ENCODE measurements around the gene TMEM239.
"Not testable (repeated sequence)": the region's sequence is repeated elsewhere in the genome, so short reads cannot be mapped to it uniquely, and the experiment has no call there.

The TMEM239 gene

GRCh38 chr20:2816030-2816582 is at the start of gene TMEM239:
Gene TMEM239, plus strand, starts transcription at chr20:2816364. Its CDS starts 191 bp downstream, at chr20:2816555.
- no peak for DNase-seq (ENCODE audit: low spot score)

GRCh38 chr20:2767768-2768631 is 48.2 kb upstream of the TMEM239 start:
- DNase-seq (ENCODE audit: low spot score), result no peak

GRCh38 chr20:2768632-2769015 is 47.5 kb upstream of the TMEM239 start:
- DNase-seq (ENCODE audit: low spot score), result no peak

- not testable (repeated sequence) for DNase-seq (ENCODE audit: low spot score)
These were observed 46.1 kb upstream of the TMEM239 start for GRCh38 chr20:2770091-2770490.

- no peak for DNase-seq (ENCODE audit: low spot score)
These were observed 44.5 kb upstream of the TMEM239 start for GRCh38 chr20:2771631-2772080.

GRCh38 chr20:2773812-2774211 is 42.4 kb upstream of the TMEM239 start:
- DNase-seq (ENCODE audit: low spot score), result no peak

GRCh38 chr20:2775139-2775538 is 41.0 kb upstream of the TMEM239 start:
- DNase-seq (ENCODE audit: low spot score), result no peak

GRCh38 chr20:2778602-2779321 is 37.4 kb upstream of the TMEM239 start:
- no peak for DNase-seq (ENCODE audit: low spot score)

GRCh38 chr20:2780948-2781347 is 35.2 kb upstream of the TMEM239 start:
- no peak for DNase-seq (ENCODE audit: low spot score)

- DNase-seq (ENCODE audit: low spot score), result no peak
These were observed 32.1 kb upstream of the TMEM239 start for GRCh38 chr20:2783908-2784566.

GRCh38 chr20:2793471-2793870 is 22.7 kb upstream of the TMEM239 start:
- no peak for DNase-seq (ENCODE audit: low spot score)

GRCh38 chr20:2794202-2794748 is 21.9 kb upstream of the TMEM239 start:
- no peak for DNase-seq (ENCODE audit: low spot score)

GRCh38 chr20:2794866-2795447 is 21.2 kb upstream of the TMEM239 start:
- no peak for DNase-seq (ENCODE audit: low spot score)

- DNase-seq (ENCODE audit: low spot score), result no peak
These were observed 20.7 kb upstream of the TMEM239 start for GRCh38 chr20:2795451-2795850.

- DNase-seq (ENCODE audit: low spot score), result no peak
These were observed 20.0 kb upstream of the TMEM239 start for GRCh38 chr20:2796011-2796660.

GRCh38 chr20:2797136-2797983 is 18.8 kb upstream of the TMEM239 start:
- DNase-seq (ENCODE audit: low spot score), result no peak

- DNase-seq (ENCODE audit: low spot score), result no peak
These were observed 17.9 kb upstream of the TMEM239 start for GRCh38 chr20:2798095-2798805.

GRCh38 chr20:2798814-2799213 is 17.4 kb upstream of the TMEM239 start:
- DNase-seq (ENCODE audit: low spot score), result no peak

GRCh38 chr20:2799271-2799670 is 16.9 kb upstream of the TMEM239 start:
- no peak for DNase-seq (ENCODE audit: low spot score)
